Duodenal mucosa (tissue), 2 donors: ENCODE results near the gene SORCS2.

Experiments
- H3K27ac ChIP-seq: one replicate; pipeline ENCODE4 v1.7.0; 2013; ENCODE audit warnings: low read depth, low read length
- H3K27me3 ChIP-seq, 2 donors: one replicate each; pipeline ENCODE4 v1.7.0; 2013; ENCODE audit warnings: low read length in 2 of 2, control low read depth in 1 of 2; ENCODE audit not compliant: insufficient read depth in 2 of 2, control insufficient read depth in 1 of 2
- H3K36me3 ChIP-seq, 2 donors: one replicate each; pipeline ENCODE4 v1.7.0; 2013; ENCODE audit warnings: low read length in 2 of 2, control low read depth in 1 of 2; ENCODE audit not compliant: insufficient read depth in 2 of 2, control insufficient read depth in 1 of 2
- H3K4me1 ChIP-seq, 2 donors: one replicate each; pipeline ENCODE4 v1.7.0; 2013; ENCODE audit warnings: low read length in 2 of 2, control low read depth in 1 of 2; ENCODE audit not compliant: insufficient read depth in 2 of 2, control insufficient read depth in 1 of 2
- H3K4me3 ChIP-seq, 2 donors: one replicate each; pipeline ENCODE4 v1.7.0; 2013; ENCODE audit warnings: low read length in 2 of 2, low read depth in 1 of 2
- H3K9ac ChIP-seq, 2 donors: one replicate each; pipeline ENCODE4 v1.7.0; 2013; ENCODE audit warnings: low read length in 2 of 2, low read depth in 1 of 2
- H3K9me3 ChIP-seq, 2 donors: one replicate each; pipeline ENCODE4 v1.7.0; 2013; ENCODE audit warnings: low read length in 2 of 2, control low read depth in 1 of 2; ENCODE audit not compliant: control insufficient read depth in 1 of 2

SORCS2 gene

GRCh38 chr4:7711307-7711963, 519.1 kb downstream of the SORCS2 start:
- Histone ChIP-seq H3K9me3 (no peaks in the 10 kb centered on the region), H3K4me3 (no peak overlapping the region), H3K27ac (no peak overlapping the region)

DNA sequence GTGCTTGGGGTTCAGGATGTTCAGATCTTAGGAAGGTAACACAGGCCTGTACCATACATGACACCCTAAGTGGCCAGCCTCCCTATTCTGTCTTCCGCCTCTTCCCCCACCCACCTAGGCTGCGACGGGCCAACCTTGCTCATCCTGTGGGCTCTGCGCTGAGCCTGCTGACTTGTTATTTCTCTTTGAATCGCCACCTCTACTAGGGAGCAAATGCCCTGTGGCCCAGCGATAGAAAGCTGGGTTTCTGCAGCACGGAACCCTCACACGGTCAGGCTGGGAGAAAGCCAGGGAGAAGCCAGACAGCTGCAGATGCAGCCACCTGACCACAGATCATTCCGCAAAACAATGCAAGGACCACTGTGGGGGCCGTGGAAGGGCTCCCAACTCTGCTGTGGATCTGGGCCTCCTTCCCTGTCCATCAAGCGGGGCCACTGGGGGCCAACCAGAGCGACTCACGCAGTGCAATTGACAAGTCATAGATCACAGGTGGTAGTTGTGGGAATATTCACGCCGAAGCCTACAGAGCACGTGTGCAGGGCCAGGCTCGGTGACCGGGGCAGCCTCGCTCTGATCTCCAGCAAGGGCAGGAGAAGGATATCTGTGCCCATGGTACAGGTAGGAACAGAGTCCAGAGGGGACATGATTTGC, 519.8 kb downstream of the SORCS2 start:
- no peaks in the 10 kb centered on the region for H3K9me3 ChIP-seq
- no peak overlapping the region for H3K4me3 ChIP-seq
- no peaks in the 10 kb centered on the region for H3K36me3 ChIP-seq
- H3K27ac ChIP-seq = no peak overlapping the region
- H3K9ac ChIP-seq = no peak overlapping the region
- H3K4me1 ChIP-seq = no peaks in the 10 kb centered on the region
- no peaks in the 10 kb centered on the region for H3K27me3 ChIP-seq

More at GRCh38 chr4:7711307-7711963, 519.1 kb downstream of the SORCS2 start:
- Histone ChIP-seq H3K9ac (no peak overlapping the region), H3K4me1 (no peaks in the 10 kb centered on the region), H3K27me3 (no peaks in the 10 kb centered on the region), H3K36me3 (no peaks in the 10 kb centered on the region)

GRCh38 chr4:7713757-7714156, 521.4 kb downstream of the SORCS2 start:
- H3K9me3 ChIP-seq = no peaks in the 10 kb centered on the region

GRCh38 chr4:7714176-7714575, 521.8 kb downstream of the SORCS2 start:
- Histone ChIP-seq H3K27me3 (no peaks in the 10 kb centered on the region), H3K27ac (no peak overlapping the region), H3K9ac (no peak overlapping the region), H3K9me3 (no peaks in the 10 kb centered on the region), H3K4me1 (no peaks in the 10 kb centered on the region), H3K4me3 (no peak overlapping the region), H3K36me3 (no peaks in the 10 kb centered on the region)

More at GRCh38 chr4:7713757-7714156, 521.4 kb downstream of the SORCS2 start:
- Histone ChIP-seq H3K9ac (no peak overlapping the region), H3K4me1 (no peaks in the 10 kb centered on the region), H3K36me3 (no peaks in the 10 kb centered on the region), H3K4me3 (no peak overlapping the region), H3K27ac (no peak overlapping the region), H3K27me3 (no peaks in the 10 kb centered on the region)

- Histone ChIP-seq H3K9me3 (no peaks in the 10 kb centered on the region), H3K4me1 (no peaks in the 10 kb centered on the region), H3K4me3 (no peak overlapping the region), H3K9ac (no peak overlapping the region), H3K36me3 (no peaks in the 10 kb centered on the region), H3K27me3 (no peaks in the 10 kb centered on the region), H3K27ac (no peak overlapping the region)
Measured at GRCh38 chr4:7714738-7715137, 522.4 kb downstream of the SORCS2 start.

GRCh38 chr4:7715271-7716009, 523.1 kb downstream of the SORCS2 start:
- no peaks in the 10 kb centered on the region for H3K36me3 ChIP-seq
- no peak overlapping the region for H3K4me3 ChIP-seq
- H3K9me3 ChIP-seq = no peaks in the 10 kb centered on the region
- no peak overlapping the region for H3K27ac ChIP-seq
- H3K27me3 ChIP-seq = peaks cover 0 to 2% of the 10 kb centered on the region in 2 donors
- no peak overlapping the region for H3K9ac ChIP-seq
- no peaks in the 10 kb centered on the region for H3K4me1 ChIP-seq

GRCh38 chr4:7716010-7716721, 523.8 kb downstream of the SORCS2 start:
- Histone ChIP-seq H3K9me3 (no peaks in the 10 kb centered on the region), H3K27ac (no peak overlapping the region), H3K9ac (no peak overlapping the region), H3K4me3 (no peak overlapping the region), H3K36me3 (no peaks in the 10 kb centered on the region), H3K4me1 (no peaks in the 10 kb centered on the region), H3K27me3 (peaks cover 0 to 4% of the 10 kb centered on the region in 2 donors)

DNA sequence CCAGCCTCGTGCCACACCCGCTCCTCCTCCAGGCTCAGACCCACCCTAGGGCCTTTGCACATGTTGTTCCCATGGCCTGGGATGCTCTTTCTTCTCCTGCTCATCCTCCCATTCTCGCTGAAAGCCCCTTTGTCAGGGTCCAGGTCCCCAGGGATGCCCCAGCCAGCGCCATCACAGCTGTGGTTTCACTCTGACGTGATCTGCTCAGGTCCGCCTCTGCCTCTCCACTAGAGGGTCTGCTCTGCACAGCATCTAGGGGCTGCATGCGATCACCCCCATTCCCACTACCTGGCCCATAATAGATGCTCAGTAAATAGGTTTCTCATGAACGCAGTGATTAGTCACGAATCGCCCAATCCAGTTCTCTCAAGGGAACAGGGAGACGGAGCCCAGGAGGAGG, 524.8 kb downstream of the SORCS2 start:
- Histone ChIP-seq H3K9me3 (no peaks in the 10 kb centered on the region), H3K9ac (no peak overlapping the region), H3K36me3 (no peaks in the 10 kb centered on the region), H3K4me1 (no peaks in the 10 kb centered on the region), H3K4me3 (no peak overlapping the region), H3K27ac (no peak overlapping the region), H3K27me3 (peaks cover 0 to 4% of the 10 kb centered on the region in 2 donors)

DNA sequence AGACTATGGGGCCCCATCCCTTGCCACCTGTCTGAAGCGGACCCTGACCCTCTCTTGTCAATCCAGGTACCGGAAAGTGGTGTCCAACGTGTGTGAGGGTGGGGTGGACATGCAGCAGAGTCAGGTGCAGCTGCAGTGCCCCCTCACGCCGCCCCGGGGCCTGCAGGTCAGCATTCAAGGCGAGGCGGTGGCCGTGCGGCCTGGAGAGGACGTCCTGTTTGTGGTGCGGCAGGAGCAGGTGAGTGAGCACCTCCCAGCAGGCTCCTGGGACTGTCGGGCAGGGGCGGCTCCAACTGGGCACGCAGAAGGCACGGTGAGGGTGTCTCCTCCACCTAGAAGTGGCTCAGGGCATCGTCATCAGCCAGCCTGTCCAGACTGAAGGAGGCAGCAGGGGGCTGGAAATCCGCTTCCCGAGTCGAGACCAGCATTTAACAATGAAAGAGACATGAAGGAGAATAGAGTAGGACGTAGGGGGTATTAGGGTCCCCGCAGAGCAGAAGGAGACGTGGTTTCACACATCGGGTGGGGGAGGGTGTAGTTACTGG, 525.7 kb downstream of the SORCS2 start:
- Histone ChIP-seq H3K9me3 (no peaks in the 10 kb centered on the region), H3K27me3 (peaks cover 0 to 7% of the 10 kb centered on the region in 2 donors), H3K4me3 (no peak overlapping the region), H3K36me3 (no peaks in the 10 kb centered on the region), H3K27ac (no peak overlapping the region), H3K4me1 (no peaks in the 10 kb centered on the region), H3K9ac (no peak overlapping the region)
